HEK293 (cell line): Measurements from ENCODE around the gene CTDNEP1.
A peak's percentile ranks its signal among the peaks of the same experiment; 100 is the strongest.

Experiments used
- CTCF ChIA-PET: fragments of 350-600 bp; formaldehyde crosslinking; extraction: SDS; loops from one replicate; lab custom pipeline; 2021; ENCODE audit warnings: antibody characterized with exemption; lab: Yijun Ruan, JAX
- POLR2A ChIA-PET: fragments of 300-600 bp; formaldehyde crosslinking; extraction: SDS; loops from one replicate; lab custom pipeline; 2020; ENCODE audit warnings: antibody characterized with exemption, inconsistent platforms; lab: Yijun Ruan, JAX
- H3K27ac ChIP-seq: fragments of 200-500 bp; sonication (Bioruptor generic); 2 replicates; pipeline ENCODE4 v1.5.1; 2014; ENCODE audit warnings: low read depth, low read length, control low read depth, inconsistent platforms; ENCODE audit errors: extremely low read depth
- H3K36me3 ChIP-seq, 2 experiments: fragments of 200-500 bp in 1 of 2; sonication (Bioruptor generic) in 1 of 2; 1 replicate in 1 of 2; 2 replicates in 1 of 2; pipeline ENCODE4 v1.5.1; 2014 to 2017; ENCODE audit warnings: inconsistent platforms in 2 of 2, low read length in 2 of 2; ENCODE audit not compliant: control insufficient read depth in 2 of 2, insufficient read depth in 1 of 2
- H3K4me1 ChIP-seq: fragments of 200-500 bp; sonication (Bioruptor generic); 2 replicates; pipeline ENCODE4 v1.5.1; 2014; ENCODE audit warnings: mild to moderate bottlenecking, low read length, inconsistent platforms; ENCODE audit not compliant: control insufficient read depth, insufficient read depth
- H3K4me3 ChIP-seq: 2 replicates; pipeline ENCODE4 v1.5.1; 2011; ENCODE audit warnings: low read depth, mild to moderate bottlenecking, control low read depth, low read length, moderate library complexity
- H3K9me3 ChIP-seq: fragments of 200-500 bp; sonication (Bioruptor generic); 2 replicates; pipeline ENCODE4 v1.5.1; 2014; ENCODE audit warnings: low read depth, low read length, inconsistent platforms; ENCODE audit not compliant: control insufficient read depth, insufficient read depth
- CTCF ChIP-seq: fragments of 450-650 bp; formaldehyde crosslinking; IDR thresholded peaks from 2 replicates; pipeline ENCODE4 v1.5.1; 2016; ENCODE audit warnings: missing biosample characterization, missing genetic modification characterization
- OSR2 ChIP-seq: fragments of 450-650 bp; formaldehyde crosslinking; IDR thresholded peaks from 2 replicates; pipeline ENCODE4 v1.5.1; 2016; ENCODE audit warnings: missing biosample characterization, missing genetic modification characterization
- PRDM10 ChIP-seq: fragments of 450-650 bp; formaldehyde crosslinking; IDR thresholded peaks from 2 replicates; pipeline ENCODE4 v1.5.1; 2016; ENCODE audit warnings: missing biosample characterization, missing genetic modification characterization
- SCRT2 ChIP-seq: fragments of 450-650 bp; formaldehyde crosslinking; IDR thresholded peaks from 2 replicates; pipeline ENCODE4 v1.5.1; 2016; ENCODE audit warnings: missing biosample characterization, missing genetic modification characterization
- SETDB1 ChIP-seq: IDR thresholded peaks from one replicate; pipeline ENCODE4 v1.6.1; 2017; ENCODE audit warnings: mild to moderate bottlenecking, low read length, moderate library complexity, mixed read lengths; ENCODE audit not compliant: insufficient read length
- WT1 ChIP-seq: fragments of 450-650 bp; formaldehyde crosslinking; IDR thresholded peaks from 2 replicates; pipeline ENCODE4 v1.5.1; 2016; ENCODE audit warnings: missing biosample characterization, missing genetic modification characterization
- ZBTB21 ChIP-seq: fragments of 450-650 bp; formaldehyde crosslinking; IDR thresholded peaks from 2 replicates; pipeline ENCODE4 v1.5.1; 2017; ENCODE audit warnings: missing biosample characterization, missing genetic modification characterization
- ZFHX2 ChIP-seq: fragments of 450-650 bp; formaldehyde crosslinking; conservative IDR thresholded peaks from 2 replicates; pipeline ENCODE4 v1.5.1; 2016; ENCODE audit warnings: missing biosample characterization, missing genetic modification characterization
- ZNF112 ChIP-seq: fragments of 450-650 bp; formaldehyde crosslinking; IDR thresholded peaks from 2 replicates; pipeline ENCODE4 v1.5.0; 2017; ENCODE audit warnings: missing biosample characterization, missing genetic modification characterization
- ZNF138 ChIP-seq: fragments of 450-650 bp; formaldehyde crosslinking; IDR thresholded peaks from 2 replicates; pipeline ENCODE4 v1.5.1; 2016; ENCODE audit warnings: missing biosample characterization, missing genetic modification characterization, borderline replicate concordance
- ZNF26 ChIP-seq: fragments of 450-650 bp; formaldehyde crosslinking; IDR thresholded peaks from 2 replicates; pipeline ENCODE4 v1.5.1; 2016; ENCODE audit warnings: missing biosample characterization, missing genetic modification characterization
- ZNF280D ChIP-seq: fragments of 450-650 bp; formaldehyde crosslinking; IDR thresholded peaks from 2 replicates; pipeline ENCODE4 v1.5.1; 2016; ENCODE audit warnings: missing biosample characterization, missing genetic modification characterization
- ZNF292 ChIP-seq: fragments of 450-650 bp; formaldehyde crosslinking; IDR thresholded peaks from 2 replicates; pipeline ENCODE4 v1.5.1; 2016; ENCODE audit warnings: low read depth, missing biosample characterization, missing genetic modification characterization, borderline replicate concordance
- ZNF37A ChIP-seq: fragments of 450-650 bp; IDR thresholded peaks from 2 replicates; pipeline ENCODE4 v1.5.1; 2018; ENCODE audit warnings: missing biosample characterization, missing genetic modification characterization
- ZNF610 ChIP-seq: fragments of 450-650 bp; formaldehyde crosslinking; IDR thresholded peaks from 2 replicates; pipeline ENCODE4 v1.5.1; 2016; ENCODE audit warnings: missing biosample characterization, missing genetic modification characterization, borderline replicate concordance
- ZNF621 ChIP-seq: fragments of 450-650 bp; formaldehyde crosslinking; IDR thresholded peaks from 2 replicates; pipeline ENCODE4 v1.5.1; 2017; ENCODE audit warnings: missing biosample characterization, missing genetic modification characterization
- ZNF654 ChIP-seq: fragments of 450-650 bp; formaldehyde crosslinking; IDR thresholded peaks from 2 replicates; pipeline ENCODE4 v1.5.1; 2016; ENCODE audit warnings: low read depth, missing biosample characterization, missing genetic modification characterization
- ZNF747 ChIP-seq: fragments of 450-650 bp; formaldehyde crosslinking; IDR thresholded peaks from 2 replicates; pipeline ENCODE4 v1.5.1; 2016; ENCODE audit warnings: missing biosample characterization, missing genetic modification characterization
- ZNF768 ChIP-seq: fragments of 450-650 bp; formaldehyde crosslinking; IDR thresholded peaks from 2 replicates; pipeline ENCODE4 v1.5.1; 2018; ENCODE audit warnings: missing biosample characterization, mild to moderate bottlenecking, missing genetic modification characterization
- ZNF777 ChIP-seq: fragments of 450-650 bp; formaldehyde crosslinking; IDR thresholded peaks from 2 replicates; pipeline ENCODE4 v1.5.1; 2017; ENCODE audit warnings: missing biosample characterization, missing genetic modification characterization, borderline replicate concordance
- ZNF837 ChIP-seq: fragments of 450-650 bp; formaldehyde crosslinking; IDR thresholded peaks from 2 replicates; pipeline ENCODE4 v1.5.1; 2016; ENCODE audit warnings: missing biosample characterization, missing genetic modification characterization
- ZNF843 ChIP-seq: fragments of 450-650 bp; formaldehyde crosslinking; IDR thresholded peaks from 2 replicates; pipeline ENCODE4 v1.5.1; 2016; ENCODE audit warnings: missing biosample characterization, missing genetic modification characterization

Gene CTDNEP1

GRCh38 chr17:7249214-7249613 is 2.3 kb downstream of the CTDNEP1 start:
- Histone ChIP-seq H3K4me3 (no peak overlapping the region), H3K9me3 (no peaks in the 10 kb centered on the region), H3K27ac (peak overlapping the region; percentile 46; the same call in 1 of the 2 replicates), H3K36me3 (peaks cover 34 to 47% of the 10 kb centered on the region in 2 experiments), H3K4me1 (peaks cover 13% of the 10 kb centered on the region; the same call in 1 of the 2 replicates)
- TF ChIP-seq CTCF (tag by site-specific recombination) (no peak), ZNF37A (tag by site-specific recombination) (no peak), PRDM10 (tag by site-specific recombination) (peak; percentile 37)
- ChIA-PET CTCF (interaction anchor here (0.6 to 1.4 kb wide), 2 partner anchors 17 to 122 kb away, joined by 3 to 5 read pairs; no protein-coding TSS in a partner anchor), POLR2A (interaction anchor here (0.8 to 1.6 kb wide), 3 partner anchors 11 to 153 kb away, joined by 3 to 7 read pairs (median 4); partner anchors contain the start of genes NEURL4 and PHF23)

GRCh38 chr17:7248796-7249195 is 2.7 kb downstream of the CTDNEP1 start:
- peak overlapping the region; percentile 46; the same call in 1 of the 2 replicates for H3K27ac ChIP-seq
- ChIA-PET POLR2A (interaction anchor here (0.7 to 1.5 kb wide), 4 partner anchors 9 to 154 kb away, joined by 3 to 5 read pairs (median 4); partner anchors contain the start of genes ACADVL, DLG4, NEURL4 and PHF23), CTCF (no interaction called here)
- H3K36me3 ChIP-seq, result peaks cover 30 to 47% of the 10 kb centered on the region in 2 experiments
- TF ChIP-seq WT1 (tag by site-specific recombination) (no peak), SCRT2 (tag by site-specific recombination) (no peak), ZNF138 (no peak), ZNF26 (no peak), ZNF837 (tag by site-specific recombination) (no peak), ZNF280D (tag by site-specific recombination) (no peak), ZNF843 (tag by site-specific recombination) (no peak)
- H3K9me3 ChIP-seq, result no peaks in the 10 kb centered on the region
- H3K4me3 ChIP-seq, result no peak overlapping the region
- H3K4me1 ChIP-seq, result peaks cover 13% of the 10 kb centered on the region; the same call in 1 of the 2 replicates

GRCh38 chr17:7246779-7247178 is 4.8 kb downstream of the CTDNEP1 start:
- peaks cover 14% of the 10 kb centered on the region for H3K4me1 ChIP-seq
- H3K36me3 ChIP-seq, result peaks cover 27 to 46% of the 10 kb centered on the region in 2 experiments
- no peak overlapping the region for H3K27ac ChIP-seq
- ChIA-PET CTCF (interaction anchor here (0.6 kb wide), 1 partner anchor 314 kb away, joined by 3 read pairs; no protein-coding TSS in a partner anchor), POLR2A (no interaction called here)
- H3K4me3 ChIP-seq, result no peak overlapping the region
- H3K9me3 ChIP-seq, result no peaks in the 10 kb centered on the region
- TF ChIP-seq ZNF768 (tag by site-specific recombination), result no peak
- TF ChIP-seq SETDB1, result no peak
- no peak for TF ChIP-seq ZBTB21
- TF ChIP-seq ZNF654, result no peak
- TF ChIP-seq ZNF112 (tag by site-specific recombination), result no peak
- TF ChIP-seq ZNF747, result no peak
- no peak for TF ChIP-seq ZFHX2 (tag by site-specific recombination)
- no peak for TF ChIP-seq ZNF292 (tag by site-specific recombination)
- TF ChIP-seq ZNF777 (tag by site-specific recombination), result no peak
- no peak for TF ChIP-seq ZNF621 (tag by site-specific recombination)
- TF ChIP-seq SCRT2 (tag by site-specific recombination), result no peak
- no peak for TF ChIP-seq OSR2 (tag by site-specific recombination)
- no peak for TF ChIP-seq ZNF610 (tag by site-specific recombination)
